Measurements from ENCODE around the gene GNG12. TPM values are rescaled to one million over a fixed set of nuclear protein-coding genes. Genes with fewer than 3 reads are reported as not detected.

GNG12 gene
- total and polyA plus RNA-seq, 9 of the 15 experiments (the other 6 are each of a cell fraction or from before 2014, with no cell fraction given) = 2.6 to 6.0 (median 4.1) TPM

GRCh38 chr1:67685558-67686266 lies 147.6 kb downstream of the GNG12 start (continued):
- TF ChIP-seq E2F6 (IDR thresholded peaks at IDR 0.05; ENCODE audit: borderline replicate concordance in 1 of 2, extremely low read depth in 1 of 2, insufficient read depth in 1 of 2, insufficient read length in 1 of 2, low read depth in 1 of 2, low read length in 1 of 2, poor library complexity in 1 of 2, severe bottlenecking in 1 of 2) (peak in 1 of 2 experiments; percentile 24), ARID4B (CRISPR knock-in tag; IDR thresholded peaks at IDR 0.05) (no peak), ZNF277 (CRISPR knock-in tag; IDR thresholded peaks at IDR 0.05; ENCODE audit: borderline replicate concordance) (no peak), MNT (conservative IDR thresholded peaks at IDR 0.05) (no peak), KAT8 (IDR thresholded peaks at IDR 0.05; ENCODE audit: low read depth) (no peak), ZNF561 (CRISPR knock-in tag; conservative IDR thresholded peaks at IDR 0.05) (no peak), MAZ (CRISPR knock-in tag; conservative IDR thresholded peaks at IDR 0.05 in 1 of 2, IDR thresholded peaks at IDR 0.05 in 1 of 2) (peak in 1 of 2 experiments; percentile 23; a peak in 1 of 4 replicates), GTF2A2 (tag; IDR thresholded peaks at IDR 0.05) (no peak; the same call in 1 of the 2 replicates), CGGBP1 (CRISPR knock-in tag; IDR thresholded peaks at IDR 0.05) (no peak), RBBP5 (IDR thresholded peaks at IDR 0.05; ENCODE audit: borderline replicate concordance, insufficient read depth, low read length, poor library complexity, severe bottlenecking) (no peak), THRA (IDR thresholded peaks at IDR 0.05) (no peak), ATF4 (CRISPR knock-in tag; IDR thresholded peaks at IDR 0.05) (no peak), TSC22D4 (tag; IDR thresholded peaks at IDR 0.05) (no peak)

Measured in K562 (cell line).